A549 (cell line): ENCODE measurements around the gene ZBTB45.

Experiments
- BCL3 ChIP-seq: fragments of >200 bp; sonication (Bioruptor Twin); formaldehyde crosslinking; IDR thresholded peaks from 3 replicates; pipeline ENCODE4 v1.6.1; 2016
- CTCF ChIP-seq: fragments of >200 bp; sonication (Bioruptor Twin); formaldehyde crosslinking; IDR thresholded peaks from 3 replicates; pipeline ENCODE4 v1.5.1; 2016
- EP300 ChIP-seq, 2 experiments: fragments of >200 bp; sonication (Bioruptor Twin); formaldehyde crosslinking; IDR thresholded peaks; 2 replicates in 1 of 2; 3 replicates in 1 of 2; pipeline ENCODE4 v1.6.1; 2016 to 2017
- ESRRA ChIP-seq: fragments of 150-350 bp; IDR thresholded peaks from 2 replicates; pipeline ENCODE4 v1.6.1; 2014; ENCODE audit warnings: mild to moderate bottlenecking, low read length, borderline replicate concordance
- HOXA7 ChIP-seq: fragments of 250-450 bp; sonication (Bioruptor Pico); IDR thresholded peaks from 2 replicates; pipeline ENCODE4 v1.5.0; 2020; ENCODE audit warnings: mild to moderate bottlenecking, moderate library complexity
- KDM1A ChIP-seq: fragments of 200-600 bp; sonication (generic); IDR thresholded peaks from 2 replicates; pipeline ENCODE4 v1.6.1; 2016; ENCODE audit warnings: low read depth, mild to moderate bottlenecking
- MAZ ChIP-seq: fragments of 150-350 bp; IDR thresholded peaks from 2 replicates; pipeline ENCODE4 v1.6.1; 2014; ENCODE audit warnings: antibody characterized with exemption, low read depth, low read length, borderline replicate concordance
- NFE2L2 ChIP-seq: fragments of 150-350 bp; conservative IDR thresholded peaks from 2 replicates; pipeline ENCODE4 v1.6.1; 2014; ENCODE audit warnings: low read length
- NPAS2 ChIP-seq: fragments of 250-450 bp; sonication (Bioruptor Pico); IDR thresholded peaks from 2 replicates; pipeline ENCODE4 v1.8.0; 2022; ENCODE audit warnings: mild to moderate bottlenecking, moderate library complexity, borderline replicate concordance
- PHF8 ChIP-seq: fragments of 200-600 bp; sonication (generic); IDR thresholded peaks from 2 replicates; pipeline ENCODE4 v1.6.1; 2016; ENCODE audit warnings: low read depth, mild to moderate bottlenecking, antibody characterized with exemption, moderate library complexity, borderline replicate concordance
- RCOR1 ChIP-seq: fragments of 150-350 bp; IDR thresholded peaks from 2 replicates; pipeline ENCODE4 v1.6.1; 2014; ENCODE audit warnings: antibody characterized with exemption, low read length, low read depth
- RFX5 ChIP-seq: fragments of 450-650 bp; IDR thresholded peaks from 2 replicates; pipeline ENCODE4 v1.7.1; 2014; ENCODE audit warnings: antibody characterized with exemption, mild to moderate bottlenecking, moderate library complexity
- TP53 ChIP-seq: fragments of 250-450 bp; sonication (Bioruptor Pico); IDR thresholded peaks from 2 replicates; pipeline ENCODE4 v1.5.0; 2021; ENCODE audit warnings: mild to moderate bottlenecking, moderate library complexity
- ZSCAN20 ChIP-seq: fragments of 250-450 bp; sonication (Bioruptor Pico); IDR thresholded peaks from 2 replicates; pipeline ENCODE4 v1.8.0; 2022; ENCODE audit warnings: mild to moderate bottlenecking, moderate library complexity

- TF ChIP-seq MAZ, result no peak
- TF ChIP-seq CTCF, result no peak
- no peak for TF ChIP-seq RFX5
- no peak for TF ChIP-seq EP300 (IDR thresholded peaks at IDR 0.05)
- TF ChIP-seq PHF8, result no peak
- TF ChIP-seq NFE2L2, result no peak
- no peak for TF ChIP-seq HOXA7
- no peak for TF ChIP-seq ZSCAN20
- TF ChIP-seq TP53 (CRISPR knock-in tag), result no peak
- TF ChIP-seq ESRRA, result no peak
- no peak for TF ChIP-seq NPAS2 (CRISPR knock-in tag)
- TF ChIP-seq RCOR1, result no peak
- no peak for TF ChIP-seq BCL3
- no peak for TF ChIP-seq KDM1A
Observed at GRCh38 chr19:58568453-58569130, 49.0 kb upstream of the ZBTB45 start.
